ENCODE results near the gene OPN3.
A peak's percentile ranks its signal among the peaks of the same experiment; 100 is the strongest.

Gene OPN3

GRCh38 chr1:241591317-241591716 is 48.9 kb downstream of the OPN3 start:
- DNase-seq: no peak

- DNase-seq: no peak
Observed at GRCh38 chr1:241590719-241591118, 49.5 kb downstream of the OPN3 start.

- DNase-seq: no peak
Observed at GRCh38 chr1:241589521-241589920, 50.6 kb downstream of the OPN3 start.

GRCh38 chr1:241586905-241587512 is 53.2 kb downstream of the OPN3 start:
- DNase-seq: peak in 10 of 56 donors; percentile 2 to 29 (median 14)

GRCh38 chr1:241582921-241583321 is 57.2 kb downstream of the OPN3 start:
- DNase-seq: no peak

- DNase-seq: no peak
Observed at GRCh38 chr1:241579434-241579833, 60.7 kb downstream of the OPN3 start.

- no peak for DNase-seq
Observed at GRCh38 chr1:241574154-241574553, 66.0 kb downstream of the OPN3 start.

GRCh38 chr1:241569848-241570247 is 70.3 kb downstream of the OPN3 start:
- DNase-seq: no peak

GRCh38 chr1:241560849-241561187 is 79.4 kb downstream of the OPN3 start:
- no peak for DNase-seq

GRCh38 chr1:241560146-241560848 is 79.9 kb downstream of the OPN3 start:
- no peak for DNase-seq

GRCh38 chr1:241557551-241558193 is 82.5 kb downstream of the OPN3 start:
- DNase-seq: no peak

- DNase-seq: no peak
Observed at GRCh38 chr1:241557031-241557430, 83.1 kb downstream of the OPN3 start.

- DNase-seq: no peak
Observed at GRCh38 chr1:241555526-241555925, 84.6 kb downstream of the OPN3 start.

GRCh38 chr1:241553886-241554592 is 86.1 kb downstream of the OPN3 start:
- no peak for DNase-seq

- DNase-seq: peak in 4 of 56 donors; percentile 0 to 13 (median 4)
Observed at GRCh38 chr1:241551759-241552638, 88.2 kb downstream of the OPN3 start.

- DNase-seq: no peak
Observed at GRCh38 chr1:241550318-241550717, 89.9 kb downstream of the OPN3 start.

- no peak for DNase-seq
Observed at GRCh38 chr1:241548008-241548407, 92.2 kb downstream of the OPN3 start.
